ENCODE data around the gene ZNF227.
"Not testable (repeated sequence)": the region's sequence is repeated elsewhere in the genome, so short reads cannot be mapped to it uniquely, and the experiment has no call there.

Gene ZNF227

GRCh38 chr19:44253392-44253791 lies 41.1 kb downstream of the ZNF227 start:
- not testable (repeated sequence) for DNase-seq

- DNase-seq = no peak
Measured at GRCh38 chr19:44254496-44254895, 42.2 kb downstream of the ZNF227 start.

GRCh38 chr19:44255705-44256411 lies 43.5 kb downstream of the ZNF227 start:
- DNase-seq = no peak

GRCh38 chr19:44258136-44258535 lies 45.8 kb downstream of the ZNF227 start:
- DNase-seq = no peak

- no peak for DNase-seq
Measured at GRCh38 chr19:44258835-44259413, 46.6 kb downstream of the ZNF227 start.

GRCh38 chr19:44260343-44260681 lies 48.0 kb downstream of the ZNF227 start:
- DNase-seq = no peak

GRCh38 chr19:44260695-44261446 lies 48.5 kb downstream of the ZNF227 start:
- DNase-seq = no peak

- DNase-seq = no peak
Measured at GRCh38 chr19:44277331-44277730, 65.0 kb downstream of the ZNF227 start.

GRCh38 chr19:44278181-44278690 lies 65.9 kb downstream of the ZNF227 start:
- DNase-seq = no peak

GRCh38 chr19:44280916-44281315 lies 68.6 kb downstream of the ZNF227 start:
- DNase-seq = no peak

GRCh38 chr19:44282846-44283245 lies 70.5 kb downstream of the ZNF227 start:
- DNase-seq = no peak

GRCh38 chr19:44284968-44285367 lies 72.6 kb downstream of the ZNF227 start:
- no peak for DNase-seq
